ENCODE measurements around the gene GPR87.

GRCh38 chr3:151347432-151347831 is 30.8 kb upstream of the GPR87 start:
- no peak for TF ChIP-seq EZH2 (IDR thresholded peaks at IDR 0.05; ENCODE audit: insufficient read depth, poor library complexity, severe bottlenecking)
- TF ChIP-seq EZH2phosphoT487 (IDR thresholded peaks at IDR 0.05; ENCODE audit: insufficient read depth, low read depth), result no peak
